HCT116 (cell line): Measurements from ENCODE around the gene GNG12. TPM values are rescaled to one million over a fixed set of nuclear protein-coding genes. Genes with fewer than 3 reads are reported as not detected.

Source experiments
- ATAC-seq: fragments of 200-7000 bp; cut with Tn5 transposase; 2 replicates; pipeline ENCODE4 v1.9.1; 2020; ENCODE audit warnings: mild to moderate bottlenecking, moderate library complexity
- BruUV-seq: library from RNA; stranded (reverse); fragments of 400-500 nt; replicated peaks from 2 replicates; lab custom pipeline; 2021; lab: Mats Ljungman, UMichigan
- CTCF ChIA-PET: fragments of 300-600 bp; sonication (Branson Sonifier 250); formaldehyde crosslinking; loops from one replicate; lab custom pipeline; 2021; ENCODE audit warnings: antibody characterized with exemption; lab: Charles Lee
- POLR2A ChIA-PET: fragments of 300-600, 350-600 bp; sonication (Branson Sonifier 250); formaldehyde crosslinking; loops from one replicate; lab custom pipeline; 2021; ENCODE audit warnings: antibody characterized with exemption; lab: Charles Lee
- RAD21 ChIA-PET, 2 experiments: fragments of 300-600 bp; sonication (Branson Sonifier 250); formaldehyde crosslinking; loops; one replicate each; lab custom pipeline; 2023; ENCODE audit warnings: low total read pairs in 2 of 2; ENCODE audit not compliant: uncharacterized antibody in 2 of 2, unreplicated experiment in 2 of 2, low non-redundant PET in 1 of 2; lab: Charles Lee
- DNase-seq: peaks from one replicate; pipeline ENCODE4 v3.0.0-alpha.2; 2010; ENCODE audit warnings: low read depth, low spot score
- H2AFZ ChIP-seq: fragments of 200-600 bp; shearing (Covaris generic), sonication (generic); 2 replicates; pipeline ENCODE4 v1.6.1; 2017; ENCODE audit warnings: low read depth, mixed run types, mixed read lengths, antibody characterized with exemption, low read length; ENCODE audit not compliant: poor library complexity, severe bottlenecking
- H3K27ac ChIP-seq: 2 replicates; pipeline ENCODE4 v1.5.1; 2012; ENCODE audit warnings: low read depth, low read length
- H3K27me3 ChIP-seq: fragments of 200-600 bp; sonication (generic); 2 replicates; pipeline ENCODE4 v1.6.1; 2016; ENCODE audit warnings: mixed run types, low read length, mixed read lengths; ENCODE audit not compliant: insufficient read depth
- H3K36me3 ChIP-seq, 2 experiments: fragments of 200-500 bp in 1 of 2; fragments of 200-600 bp in 1 of 2; sonication (Bioruptor generic) in 1 of 2; sonication (generic) in 1 of 2; 2 replicates each; pipeline versions ENCODE4 v1.5.1 to v1.6.1; 2014 to 2016; ENCODE audit warnings: low read length in 2 of 2, inconsistent platforms in 1 of 2, mixed read lengths in 1 of 2, mixed run types in 1 of 2; ENCODE audit not compliant: insufficient read depth in 2 of 2, control insufficient read depth in 1 of 2
- H3K4me1 ChIP-seq, 2 experiments: fragments of 200-600 bp in 1 of 2; sonication (generic) in 1 of 2; 2 replicates each; pipeline versions ENCODE4 v1.5.1 to v1.6.1; 2012 to 2017; ENCODE audit warnings: low read length in 2 of 2, inconsistent platforms in 1 of 2, mild to moderate bottlenecking in 1 of 2, mixed read lengths in 1 of 2, mixed run types in 1 of 2, moderate library complexity in 1 of 2; ENCODE audit not compliant: insufficient read depth in 2 of 2, control insufficient read depth in 1 of 2
- H3K4me2 ChIP-seq: fragments of 200-600 bp; sonication (generic); 2 replicates; pipeline ENCODE4 v1.6.1; 2017; ENCODE audit warnings: mixed run types, low read length, mixed read lengths
- H3K4me3 ChIP-seq, 2 experiments: fragments of 200-600 bp in 1 of 2; sonication (generic) in 1 of 2; replicated peaks in 1 of 2; 2 replicates each; pipeline ENCODE4 v1.5.1; 2011 to 2016; ENCODE audit warnings: low read length in 2 of 2, control low read depth in 1 of 2, low read depth in 1 of 2, mild to moderate bottlenecking in 1 of 2, mixed read lengths in 1 of 2, mixed run types in 1 of 2
- H3K79me2 ChIP-seq: fragments of 200-600 bp; sonication (generic); 2 replicates; pipeline ENCODE4 v1.6.1; 2017; ENCODE audit warnings: mild to moderate bottlenecking, mixed run types, low read length, moderate library complexity, mixed read lengths; ENCODE audit not compliant: insufficient read depth
- H3K9ac ChIP-seq: fragments of 200-600 bp; sonication (generic); 2 replicates; pipeline ENCODE4 v1.6.1; 2016; ENCODE audit warnings: low read length, mixed read lengths
- H3K9me2 ChIP-seq: fragments of 200-600 bp; sonication (generic), shearing (Covaris generic); 2 replicates; pipeline ENCODE4 v1.6.1; 2017; ENCODE audit warnings: mixed run types, mild to moderate bottlenecking, moderate library complexity; ENCODE audit not compliant: insufficient read depth
- H3K9me3 ChIP-seq, 2 experiments: fragments of 200-500 bp in 1 of 2; fragments of 200-600 bp in 1 of 2; sonication (Bioruptor generic) in 1 of 2; sonication (generic) in 1 of 2; 2 replicates each; pipeline ENCODE4 v1.6.1; 2014 to 2017; ENCODE audit warnings: low read length in 2 of 2, mixed read lengths in 2 of 2, inconsistent platforms in 1 of 2, low read depth in 1 of 2, mild to moderate bottlenecking in 1 of 2, mixed run types in 1 of 2, moderate library complexity in 1 of 2; ENCODE audit not compliant: control insufficient read depth in 1 of 2, insufficient read depth in 1 of 2
- H4K20me1 ChIP-seq: fragments of 200-600 bp; sonication (generic), shearing (Covaris generic); 2 replicates; pipeline ENCODE4 v1.6.1; 2017; ENCODE audit warnings: mixed run types, mild to moderate bottlenecking, moderate library complexity; ENCODE audit not compliant: insufficient read depth
- CBX3 ChIP-seq: IDR thresholded peaks from 2 replicates; pipeline ENCODE4 v1.6.1; 2012; ENCODE audit warnings: low read depth
- EZH2 ChIP-seq: fragments of 200-600 bp; sonication (generic); IDR thresholded peaks from 2 replicates; pipeline ENCODE4 v1.6.1; 2017; ENCODE audit warnings: antibody characterized with exemption, mixed run types
- EZH2phosphoT487 ChIP-seq: fragments of 200-600 bp; IDR thresholded peaks from 2 replicates; pipeline ENCODE4 v1.6.1; 2018; ENCODE audit warnings: antibody characterized with exemption, borderline replicate concordance
- RAD21 ChIP-seq: IDR thresholded peaks from 2 replicates; pipeline ENCODE4 v1.6.1; 2012; ENCODE audit warnings: low read depth, mild to moderate bottlenecking
- SIN3A ChIP-seq: IDR thresholded peaks from 2 replicates; pipeline ENCODE4 v1.6.1; 2012; ENCODE audit warnings: low read depth
- TCF7L2 ChIP-seq: IDR thresholded peaks from 2 replicates; pipeline ENCODE4 v1.7.0; 2011; ENCODE audit warnings: borderline replicate concordance, inconsistent platforms; ENCODE audit not compliant: insufficient read depth, insufficient read length; ENCODE audit errors: extremely low read depth
- intact Hi-C: fragments of 100-400 bp; cut with micrococcal nuclease; formaldehyde crosslinking; loops from 2 replicates; pipeline ENCODE4 v1.10.0; 2022
- total RNA-seq: library from RNA; stranded (reverse); gene quantifications from one replicate; pipeline ENCODE4 v1.2.1, GENCODE V29; 2021; ENCODE audit not compliant: unreplicated experiment
- TF ChIP-seq, protein P1 (sequence below): IDR thresholded peaks from 2 replicates; pipeline ENCODE4 v1.6.1; 2012
- TF ChIP-seq, protein P2 (sequence below): IDR thresholded peaks from 2 replicates; pipeline ENCODE4 v1.6.1; 2012
- TF ChIP-seq, protein P3 (sequence below), 3 experiments: fragments of 200-600 bp in 1 of 3; sonication (generic) in 1 of 3; IDR thresholded peaks in 2 of 3; conservative IDR thresholded peaks in 1 of 3; 2 replicates each; pipeline ENCODE4 v1.5.1; 2012 to 2017; ENCODE audit warnings: low read depth in 2 of 3, low read length in 2 of 3, antibody characterized with exemption in 1 of 3, borderline replicate concordance in 1 of 3, control low read depth in 1 of 3, mild to moderate bottlenecking in 1 of 3, mixed read lengths in 1 of 3, mixed run types in 1 of 3, moderate library complexity in 1 of 3; ENCODE audit not compliant: insufficient read depth in 1 of 3
- TF ChIP-seq, protein P4 (sequence below): IDR thresholded peaks from 2 replicates; pipeline ENCODE4 v1.6.1; 2012; ENCODE audit warnings: low read depth

Gene GNG12
- total RNA-seq, 1 experiment from 2014 or later, result 49.6 TPM

DNA sequence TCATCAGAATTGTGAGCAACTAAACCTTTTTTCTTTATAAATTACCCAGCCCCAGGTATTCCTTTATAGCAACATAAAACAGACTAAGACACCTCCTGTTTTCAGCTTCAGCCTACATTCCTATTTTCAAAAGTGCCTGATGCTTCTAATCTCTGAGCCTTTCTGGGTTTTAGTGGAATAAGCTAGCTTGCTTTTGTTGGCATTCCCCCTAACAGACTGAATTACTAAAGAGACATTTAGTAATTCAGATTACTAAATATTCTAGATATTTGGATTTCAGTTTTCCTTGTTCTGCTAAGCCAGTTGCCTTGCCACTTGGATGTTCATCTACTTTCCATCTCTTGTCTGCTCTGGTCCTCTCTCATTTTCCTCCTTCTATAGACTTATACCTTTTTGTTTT lies 10.5 kb upstream of the GNG12 start:
- H3K79me2 ChIP-seq, result no peaks in the 10 kb centered on the region
- CTCF ChIA-PET, result no interaction called here
- no peaks in the 10 kb centered on the region for H4K20me1 ChIP-seq
- no peak overlapping the region for H3K27ac ChIP-seq
- no peaks in the 10 kb centered on the region for H3K9me2 ChIP-seq
- no peaks in the 10 kb centered on the region for H3K36me3 ChIP-seq
- H3K4me2 ChIP-seq, result no peak overlapping the region
- H2AFZ ChIP-seq, result no peak overlapping the region
- DNase-seq, result no peak
- POLR2A ChIA-PET, result no interaction called here
- intact Hi-C loops, result no loop called here
- H3K4me3 ChIP-seq, result no peak overlapping the region
- BruUV-seq, result no TSS peak
- H3K9me3 ChIP-seq, result no peaks in the 10 kb centered on the region
- no peaks in the 10 kb centered on the region for H3K27me3 ChIP-seq
- ATAC-seq, result no peak
- no peaks in the 10 kb centered on the region for H3K4me1 ChIP-seq
- no peak overlapping the region for H3K9ac ChIP-seq
- RAD21 ChIA-PET, result no interaction called here
- TF ChIP-seq, protein P1, sequence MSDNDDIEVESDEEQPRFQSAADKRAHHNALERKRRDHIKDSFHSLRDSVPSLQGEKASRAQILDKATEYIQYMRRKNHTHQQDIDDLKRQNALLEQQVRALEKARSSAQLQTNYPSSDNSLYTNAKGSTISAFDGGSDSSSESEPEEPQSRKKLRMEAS, result no peak
- TF ChIP-seq, protein P2, sequence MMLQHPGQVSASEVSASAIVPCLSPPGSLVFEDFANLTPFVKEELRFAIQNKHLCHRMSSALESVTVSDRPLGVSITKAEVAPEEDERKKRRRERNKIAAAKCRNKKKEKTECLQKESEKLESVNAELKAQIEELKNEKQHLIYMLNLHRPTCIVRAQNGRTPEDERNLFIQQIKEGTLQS, result no peak
- TF ChIP-seq RAD21, result no peak
- no peak for TF ChIP-seq EZH2
- TF ChIP-seq, protein P3, sequence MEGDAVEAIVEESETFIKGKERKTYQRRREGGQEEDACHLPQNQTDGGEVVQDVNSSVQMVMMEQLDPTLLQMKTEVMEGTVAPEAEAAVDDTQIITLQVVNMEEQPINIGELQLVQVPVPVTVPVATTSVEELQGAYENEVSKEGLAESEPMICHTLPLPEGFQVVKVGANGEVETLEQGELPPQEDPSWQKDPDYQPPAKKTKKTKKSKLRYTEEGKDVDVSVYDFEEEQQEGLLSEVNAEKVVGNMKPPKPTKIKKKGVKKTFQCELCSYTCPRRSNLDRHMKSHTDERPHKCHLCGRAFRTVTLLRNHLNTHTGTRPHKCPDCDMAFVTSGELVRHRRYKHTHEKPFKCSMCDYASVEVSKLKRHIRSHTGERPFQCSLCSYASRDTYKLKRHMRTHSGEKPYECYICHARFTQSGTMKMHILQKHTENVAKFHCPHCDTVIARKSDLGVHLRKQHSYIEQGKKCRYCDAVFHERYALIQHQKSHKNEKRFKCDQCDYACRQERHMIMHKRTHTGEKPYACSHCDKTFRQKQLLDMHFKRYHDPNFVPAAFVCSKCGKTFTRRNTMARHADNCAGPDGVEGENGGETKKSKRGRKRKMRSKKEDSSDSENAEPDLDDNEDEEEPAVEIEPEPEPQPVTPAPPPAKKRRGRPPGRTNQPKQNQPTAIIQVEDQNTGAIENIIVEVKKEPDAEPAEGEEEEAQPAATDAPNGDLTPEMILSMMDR (IDR thresholded peaks at IDR 0.05 in 2 of 3, conservative IDR thresholded peaks at IDR 0.05 in 1 of 3; ENCODE audit: borderline replicate concordance in 1 of 3, insufficient read depth in 1 of 3, low read depth in 2 of 3, low read length in 2 of 3), result no peak
- TF ChIP-seq, protein P4, sequence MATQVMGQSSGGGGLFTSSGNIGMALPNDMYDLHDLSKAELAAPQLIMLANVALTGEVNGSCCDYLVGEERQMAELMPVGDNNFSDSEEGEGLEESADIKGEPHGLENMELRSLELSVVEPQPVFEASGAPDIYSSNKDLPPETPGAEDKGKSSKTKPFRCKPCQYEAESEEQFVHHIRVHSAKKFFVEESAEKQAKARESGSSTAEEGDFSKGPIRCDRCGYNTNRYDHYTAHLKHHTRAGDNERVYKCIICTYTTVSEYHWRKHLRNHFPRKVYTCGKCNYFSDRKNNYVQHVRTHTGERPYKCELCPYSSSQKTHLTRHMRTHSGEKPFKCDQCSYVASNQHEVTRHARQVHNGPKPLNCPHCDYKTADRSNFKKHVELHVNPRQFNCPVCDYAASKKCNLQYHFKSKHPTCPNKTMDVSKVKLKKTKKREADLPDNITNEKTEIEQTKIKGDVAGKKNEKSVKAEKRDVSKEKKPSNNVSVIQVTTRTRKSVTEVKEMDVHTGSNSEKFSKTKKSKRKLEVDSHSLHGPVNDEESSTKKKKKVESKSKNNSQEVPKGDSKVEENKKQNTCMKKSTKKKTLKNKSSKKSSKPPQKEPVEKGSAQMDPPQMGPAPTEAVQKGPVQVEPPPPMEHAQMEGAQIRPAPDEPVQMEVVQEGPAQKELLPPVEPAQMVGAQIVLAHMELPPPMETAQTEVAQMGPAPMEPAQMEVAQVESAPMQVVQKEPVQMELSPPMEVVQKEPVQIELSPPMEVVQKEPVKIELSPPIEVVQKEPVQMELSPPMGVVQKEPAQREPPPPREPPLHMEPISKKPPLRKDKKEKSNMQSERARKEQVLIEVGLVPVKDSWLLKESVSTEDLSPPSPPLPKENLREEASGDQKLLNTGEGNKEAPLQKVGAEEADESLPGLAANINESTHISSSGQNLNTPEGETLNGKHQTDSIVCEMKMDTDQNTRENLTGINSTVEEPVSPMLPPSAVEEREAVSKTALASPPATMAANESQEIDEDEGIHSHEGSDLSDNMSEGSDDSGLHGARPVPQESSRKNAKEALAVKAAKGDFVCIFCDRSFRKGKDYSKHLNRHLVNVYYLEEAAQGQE, result no peak
- no peak for TF ChIP-seq TCF7L2
- no peak for TF ChIP-seq CBX3
- TF ChIP-seq EZH2phosphoT487, result no peak
- TF ChIP-seq SIN3A, result no peak
